H1 (cell line): ENCODE measurements around the gene EGFLAM. TPM values are rescaled to one million over a fixed set of nuclear protein-coding genes. Genes with fewer than 3 reads are reported as not detected.

Source experiments
- CTCF ChIA-PET: fragments of 300-600 bp; sonication (Branson Sonifier 250); formaldehyde crosslinking; loops from one replicate; lab custom pipeline; 2021; ENCODE audit not compliant: partially characterized antibody; lab: Charles Lee
- POLR2A ChIA-PET: fragments of 300-600 bp; sonication (Branson Sonifier 250); formaldehyde crosslinking; loops from one replicate; lab custom pipeline; 2021; ENCODE audit warnings: inconsistent platforms; ENCODE audit not compliant: partially characterized antibody; lab: Charles Lee
- DNase-seq, 2 experiments: peaks; one replicate each; pipeline versions ENCODE4 v3.0.0 to v3.0.0-alpha.2; 2010 to 2022; ENCODE audit warnings: low spot score in 2 of 2, low read depth in 1 of 2, mixed read lengths in 1 of 2
- FAIRE-seq: peaks from 2 replicates; lab custom pipeline; 2011; peaks lifted over from hg19 to GRCh38; lab: Jason Lieb, UNC
- H2AFZ ChIP-seq: 2 replicates; pipeline ENCODE4 v1.8.1; 2012; ENCODE audit warnings: low read length, inconsistent platforms
- H2AK5ac ChIP-seq: 2 replicates; pipeline ENCODE4 v1.6.1; 2013; ENCODE audit warnings: low read depth, low read length
- H2BK120ac ChIP-seq: replicated peaks from 2 replicates; pipeline ENCODE3; 2013; ENCODE audit warnings: low read depth, low read length, inconsistent platforms
- H2BK12ac ChIP-seq: 2 replicates; pipeline ENCODE4 v1.6.1; 2013; ENCODE audit warnings: low read depth, low read length
- H2BK15ac ChIP-seq: 2 replicates; pipeline ENCODE4 v1.6.1; 2013; ENCODE audit warnings: low read length
- H2BK20ac ChIP-seq: 2 replicates; pipeline ENCODE4 v1.6.1; 2013; ENCODE audit warnings: low read length
- H2BK5ac ChIP-seq: 2 replicates; pipeline ENCODE4 v1.6.1; 2013; ENCODE audit warnings: low read depth, low read length
- H3K14ac ChIP-seq: 2 replicates; pipeline ENCODE4 v1.6.1; 2013; ENCODE audit warnings: inconsistent platforms; ENCODE audit not compliant: insufficient read length
- H3K18ac ChIP-seq: 2 replicates; pipeline ENCODE4 v1.6.1; 2013; ENCODE audit warnings: low read length; ENCODE audit errors: extremely low read depth
- H3K23ac ChIP-seq: 2 replicates; pipeline ENCODE4 v1.6.1; 2013; ENCODE audit warnings: inconsistent platforms; ENCODE audit not compliant: insufficient read length
- H3K23me2 ChIP-seq: 2 replicates; pipeline ENCODE4 v1.6.1; 2013; ENCODE audit warnings: low read depth, low read length
- H3K27ac ChIP-seq: 2 replicates; pipeline ENCODE4 v1.6.1; 2011; ENCODE audit warnings: low read depth, low read length, inconsistent platforms
- H3K27me3 ChIP-seq, 4 experiments: replicated peaks in 1 of 4; 1 replicate in 1 of 4; 2 replicates in 3 of 4; pipeline versions ENCODE4 v1.6.1 to v1.8.1; 2011 to 2013; ENCODE audit warnings: low read length in 3 of 4, mild to moderate bottlenecking in 3 of 4, inconsistent platforms in 2 of 4, mixed read lengths in 2 of 4, moderate library complexity in 1 of 4; ENCODE audit not compliant: control insufficient read depth in 3 of 4, insufficient read depth in 3 of 4; ENCODE audit errors: extremely low read depth in 1 of 4
- H3K36me3 ChIP-seq, 4 experiments: 2 replicates each; pipeline versions ENCODE4 v1.6.1 to v1.8.1; 2011 to 2013; ENCODE audit warnings: mild to moderate bottlenecking in 4 of 4, low read length in 3 of 4, moderate library complexity in 2 of 4, control low read depth in 1 of 4, inconsistent platforms in 1 of 4; ENCODE audit not compliant: insufficient read depth in 4 of 4, control insufficient read depth in 2 of 4
- H3K4ac ChIP-seq: replicated peaks from 2 replicates; pipeline ENCODE3; 2013; ENCODE audit warnings: low read length, low read depth, mixed read lengths, inconsistent platforms; ENCODE audit not compliant: insufficient read length
- H3K4me1 ChIP-seq, 4 experiments: replicated peaks in 1 of 4; 1 replicate in 1 of 4; 2 replicates in 3 of 4; pipeline versions ENCODE4 v1.6.1 to v1.8.1; 2011 to 2013; ENCODE audit warnings: low read length in 3 of 4, inconsistent platforms in 2 of 4, mixed read lengths in 1 of 4; ENCODE audit not compliant: insufficient read depth in 4 of 4, control insufficient read depth in 3 of 4
- H3K4me2 ChIP-seq, 2 experiments: 2 replicates each; pipeline versions ENCODE4 v1.6.1 to v1.8.1; 2011 to 2013; ENCODE audit warnings: low read depth in 2 of 2, low read length in 2 of 2, control low read depth in 1 of 2, inconsistent platforms in 1 of 2, mild to moderate bottlenecking in 1 of 2; ENCODE audit not compliant: insufficient read depth in 1 of 2
- H3K4me3 ChIP-seq, 4 experiments: fragments of 200-600, 300-600 bp in 1 of 4; sonication (generic), shearing (Covaris generic), sonication (Bioruptor Twin) in 1 of 4; 2 replicates each; pipeline versions ENCODE4 v1.5.1 to v1.8.1; 2011 to 2016; ENCODE audit warnings: low read length in 4 of 4, low read depth in 3 of 4, control low read depth in 2 of 4, inconsistent platforms in 2 of 4, mild to moderate bottlenecking in 2 of 4, mixed read lengths in 1 of 4, moderate library complexity in 1 of 4; ENCODE audit not compliant: insufficient read depth in 2 of 4; ENCODE audit errors: extremely low read depth in 1 of 4
- H3K56ac ChIP-seq: replicated peaks from 2 replicates; pipeline ENCODE3; 2013; ENCODE audit warnings: low read depth, mild to moderate bottlenecking, mixed read lengths, low read length, inconsistent platforms; ENCODE audit not compliant: insufficient read length
- H3K79me1 ChIP-seq: 2 replicates; pipeline ENCODE4 v1.6.1; 2013; ENCODE audit warnings: low read depth, low read length, control low read depth
- H3K79me2 ChIP-seq, 2 experiments: 2 replicates each; pipeline versions ENCODE4 v1.6.1 to v1.8.1; 2012 to 2013; ENCODE audit warnings: low read length in 2 of 2, mild to moderate bottlenecking in 2 of 2, inconsistent platforms in 1 of 2; ENCODE audit not compliant: insufficient read depth in 2 of 2, control insufficient read depth in 1 of 2
- H3K9ac ChIP-seq, 4 experiments: replicated peaks in 1 of 4; 1 replicate in 1 of 4; 2 replicates in 3 of 4; pipeline versions ENCODE4 v1.6.1 to v1.8.1; 2011 to 2013; ENCODE audit warnings: low read depth in 3 of 4, low read length in 3 of 4, control low read depth in 2 of 4, mild to moderate bottlenecking in 2 of 4, moderate library complexity in 2 of 4, inconsistent platforms in 1 of 4; ENCODE audit errors: extremely low read depth in 1 of 4
- H3K9me3 ChIP-seq, 2 experiments: 2 replicates each; pipeline versions ENCODE4 v1.6.1 to v1.8.1; 2012 to 2013; ENCODE audit warnings: mild to moderate bottlenecking in 2 of 2, moderate library complexity in 2 of 2, control low read depth in 1 of 2, inconsistent platforms in 1 of 2, low read depth in 1 of 2, low read length in 1 of 2, mixed read lengths in 1 of 2; ENCODE audit not compliant: insufficient read depth in 2 of 2
- H4K20me1 ChIP-seq, 2 experiments: replicated peaks in 1 of 2; 2 replicates each; pipeline versions ENCODE3 to v1.8.1; 2011 to 2013; ENCODE audit warnings: inconsistent platforms in 2 of 2, low read length in 2 of 2, mild to moderate bottlenecking in 1 of 2; ENCODE audit not compliant: insufficient read depth in 2 of 2, control insufficient read depth in 1 of 2
- H4K5ac ChIP-seq: 2 replicates; pipeline ENCODE4 v1.6.1; 2013; ENCODE audit warnings: low read length, low read depth, mixed read lengths, inconsistent platforms; ENCODE audit not compliant: insufficient read length
- H4K8ac ChIP-seq: 2 replicates; pipeline ENCODE4 v1.8.0; 2013; ENCODE audit warnings: mild to moderate bottlenecking, moderate library complexity, low read length, inconsistent platforms; ENCODE audit not compliant: insufficient read depth; ENCODE audit errors: extremely low read depth
- H4K91ac ChIP-seq: replicated peaks from 2 replicates; pipeline ENCODE3; 2013; ENCODE audit warnings: low read length, mixed read lengths, inconsistent platforms; ENCODE audit not compliant: insufficient read length
- ASH2L ChIP-seq: fragments of 200-600, 300-600 bp; sonication (generic); IDR thresholded peaks from one replicate; pipeline ENCODE4 v1.7.1; 2017; ENCODE audit warnings: low read length
- CEBPB ChIP-seq: IDR thresholded peaks from 2 replicates; pipeline ENCODE4 v1.6.1; 2012; ENCODE audit warnings: low read depth, low read length
- CHD1 ChIP-seq: IDR thresholded peaks from 2 replicates; pipeline ENCODE4 v1.6.1; 2012; ENCODE audit warnings: low read depth, low read length, improper control_type of control experiment
- CTBP2 ChIP-seq: IDR thresholded peaks from 2 replicates; pipeline ENCODE4 v1.7.0; 2011; ENCODE audit warnings: borderline replicate concordance, mild to moderate bottlenecking, moderate library complexity, mixed read lengths, low read length; ENCODE audit not compliant: insufficient read depth, insufficient read length
- PHF8 ChIP-seq: fragments of 200-600 bp; sonication (generic); conservative IDR thresholded peaks from 2 replicates; pipeline ENCODE4 v1.7.1; 2012; ENCODE audit warnings: low read depth, mild to moderate bottlenecking, inconsistent platforms, low read length, moderate library complexity
- POU5F1 ChIP-seq: IDR thresholded peaks from 2 replicates; pipeline ENCODE4 v1.6.1; 2011; ENCODE audit warnings: low read depth, mild to moderate bottlenecking, low read length, moderate library complexity
- RFX5 ChIP-seq: IDR thresholded peaks from 2 replicates; pipeline ENCODE4 v1.6.1; 2011; ENCODE audit warnings: low read depth, low read length, improper control_type of control experiment, borderline replicate concordance
- SP2 ChIP-seq: IDR thresholded peaks from 2 replicates; pipeline ENCODE4 v1.6.1; 2012; ENCODE audit warnings: mild to moderate bottlenecking, low read length, inconsistent platforms
- TAF7 ChIP-seq: optimal IDR thresholded peaks from 2 replicates; pipeline ENCODE3; 2011; ENCODE audit warnings: low read depth, mild to moderate bottlenecking, inconsistent platforms, low read length, moderate library complexity, borderline replicate concordance
- TEAD4 ChIP-seq: IDR thresholded peaks from 2 replicates; pipeline ENCODE4 v1.6.1; 2012; ENCODE audit warnings: low read depth, low read length, inconsistent platforms, mixed read lengths
- ZNF274 ChIP-seq: IDR thresholded peaks from 2 replicates; pipeline ENCODE4 v1.7.0; 2012; ENCODE audit warnings: low read length, borderline replicate concordance; ENCODE audit errors: extremely low read depth
- WGBS, 2 experiments: shearing (Covaris generic) in 1 of 2; methylation state at CpG; one replicate each; pipeline versions ENCODE4 v1.1.6 to v1.1.7; 2013 to 2015; ENCODE audit warnings: low lambda C conversion rate in 2 of 2, mixed read lengths in 2 of 2, inconsistent platforms in 1 of 2, low coverage in 1 of 2, missing lambda C conversion rate in 1 of 2; ENCODE audit not compliant: insufficient replicate concordance in 2 of 2, insufficient coverage in 1 of 2, insufficient read length in 1 of 2; ENCODE audit errors: extremely low coverage in 1 of 2, missing lambda C conversion rate in 1 of 2; 5-methylcytosine and 5-hydroxymethylcytosine counted together
- polyA plus RNA-seq, 7 experiments: library from polyadenylated mRNA; depleted of rRNA in 3 of 7; stranded (reverse) in 5 of 7; unstranded in 2 of 7; fragments of >200 nt in 5 of 7; fragments of 200-250 nt in 2 of 7; gene quantifications; 1 replicate in 5 of 7; 2 replicates in 1 of 7; 4 replicates in 1 of 7; pipeline versions ENCODE4 v1.2.1 to v1.2.3, GENCODE V29; 2011 to 2013; ENCODE audit warnings: missing spikeins in 2 of 7, mixed read lengths in 2 of 7
- total RNA-seq: library from RNA; stranded (reverse); fragmentation: NEBNext Ultra II Directional; extraction: Animal tissue kit (Norgen Biotek cat#: 25700); gene quantifications from 2 replicates; pipeline ENCODE4 v1.2.1, GENCODE V29; 2021
- TF ChIP-seq, protein P1 (sequence below): IDR thresholded peaks from 2 replicates; pipeline ENCODE4 v1.6.1; 2011; ENCODE audit warnings: low read length, improper control_type of control experiment

Gene EGFLAM
- total and polyA plus RNA-seq, 2 of the 8 experiments (the other 6 are each of a cell fraction or from before 2014, with no cell fraction given) = 0.20 to 0.24 TPM

- Histone ChIP-seq H3K9ac (no peak overlapping the region), H3K4me2 (no peak overlapping the region)
- FAIRE-seq = no peak
- TF ChIP-seq, protein P1, sequence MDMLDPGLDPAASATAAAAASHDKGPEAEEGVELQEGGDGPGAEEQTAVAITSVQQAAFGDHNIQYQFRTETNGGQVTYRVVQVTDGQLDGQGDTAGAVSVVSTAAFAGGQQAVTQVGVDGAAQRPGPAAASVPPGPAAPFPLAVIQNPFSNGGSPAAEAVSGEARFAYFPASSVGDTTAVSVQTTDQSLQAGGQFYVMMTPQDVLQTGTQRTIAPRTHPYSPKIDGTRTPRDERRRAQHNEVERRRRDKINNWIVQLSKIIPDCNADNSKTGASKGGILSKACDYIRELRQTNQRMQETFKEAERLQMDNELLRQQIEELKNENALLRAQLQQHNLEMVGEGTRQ = no peak
- TF ChIP-seq SP2 = no peak
- TF ChIP-seq RFX5 = no peak
- no peak for TF ChIP-seq CEBPB
- TF ChIP-seq ZNF274 = no peak
- no peak for TF ChIP-seq CHD1
- no peak for TF ChIP-seq TAF7
- no peak for TF ChIP-seq PHF8
- TF ChIP-seq TEAD4 = no peak
- TF ChIP-seq ASH2L = no peak
- TF ChIP-seq POU5F1 = no peak
- no peak for TF ChIP-seq CTBP2
These were observed 209.1 kb downstream of the EGFLAM start for GRCh38 chr5:38467353-38468040.

More at GRCh38 chr5:38467353-38468040, 209.1 kb downstream of the EGFLAM start:
- no peak overlapping the region for H4K91ac ChIP-seq
- POLR2A ChIA-PET = no interaction called here
- no peak overlapping the region for H2AK5ac ChIP-seq
- H3K27ac ChIP-seq = no peak overlapping the region
- no peak overlapping the region for H3K4me3 ChIP-seq
- H3K27me3 ChIP-seq = no peaks in the 10 kb centered on the region
- no peak overlapping the region for H2BK15ac ChIP-seq
- H2AFZ ChIP-seq = peak overlapping the region; percentile 7; the same call in 1 of the 2 replicates
- CTCF ChIA-PET = interaction anchor here (1.1 to 2.0 kb wide), 6 partner anchors 22 to 360 kb away, joined by 3 to 8 read pairs (median 5); no protein-coding TSS in a partner anchor
- H3K4me1 ChIP-seq = peaks cover 0 to 12% (median 2%) of the 10 kb centered on the region in 4 experiments; a peak in 3 of 7 replicates
- 76% methylated on average over 18 of the region's 22 CpGs; no CpG with 5 or more reads in 1 of the 2 experiments for WGBS, 2 experiments
- no peak for DNase-seq
- H3K14ac ChIP-seq = no peak overlapping the region
- H3K79me2 ChIP-seq = no peaks in the 10 kb centered on the region
- no peak overlapping the region for H4K5ac ChIP-seq
- no peak overlapping the region for H3K4ac ChIP-seq
- H2BK5ac ChIP-seq = peak overlapping the region; percentile 9; the same call in 1 of the 2 replicates
- H2BK20ac ChIP-seq = no peak overlapping the region
- no peak overlapping the region for H2BK120ac ChIP-seq
- no peaks in the 10 kb centered on the region for H3K9me3 ChIP-seq
- H4K20me1 ChIP-seq = no peaks in the 10 kb centered on the region
- no peaks in the 10 kb centered on the region for H3K23me2 ChIP-seq
- no peaks in the 10 kb centered on the region for H3K79me1 ChIP-seq
- no peak overlapping the region; the same call in 1 of the 2 replicates for H3K18ac ChIP-seq
- no peak overlapping the region for H2BK12ac ChIP-seq
- no peak overlapping the region for H3K56ac ChIP-seq
- no peak overlapping the region for H3K23ac ChIP-seq
- H4K8ac ChIP-seq = no peak overlapping the region; the same call in 1 of the 2 replicates
- H3K36me3 ChIP-seq = no peaks in the 10 kb centered on the region
